Measurements from ENCODE around the gene PKNOX2.

PKNOX2 gene

GRCh38 chr11:125407046-125407445 lies 242.5 kb downstream of the PKNOX2 start:
- TF ChIP-seq CTCF (IDR thresholded peaks at IDR 0.05; ENCODE audit: insufficient read depth, low read length, poor library complexity, severe bottlenecking), result no peak
- Histone ChIP-seq H3K36me3 (ENCODE audit: control insufficient read depth, insufficient read depth, low read length) (no peaks in the 10 kb centered on the region), H3K4me3 (replicated peaks; ENCODE audit: low read depth, low read length) (no peak overlapping the region), H3K27me3 (replicated peaks; ENCODE audit: control insufficient read depth, insufficient read depth, low read length) (no peaks in the 10 kb centered on the region; the same call in none of the 2 replicates)
- DNase-seq (ENCODE audit: extremely low read depth, insufficient read length), result no peak

- no peak overlapping the region for H3K4me3 ChIP-seq (replicated peaks; ENCODE audit: low read depth, low read length)
- no peaks in the 10 kb centered on the region; the same call in none of the 2 replicates for H3K27me3 ChIP-seq (replicated peaks; ENCODE audit: control insufficient read depth, insufficient read depth, low read length)
- DNase-seq (ENCODE audit: extremely low read depth, insufficient read length), result no peak
- no peak for TF ChIP-seq CTCF (IDR thresholded peaks at IDR 0.05; ENCODE audit: insufficient read depth, low read length, poor library complexity, severe bottlenecking)
- H3K36me3 ChIP-seq (ENCODE audit: control insufficient read depth, insufficient read depth, low read length), result no peaks in the 10 kb centered on the region
Measured at GRCh38 chr11:125408311-125408711, 243.8 kb downstream of the PKNOX2 start.

GRCh38 chr11:125410091-125410490 lies 245.5 kb downstream of the PKNOX2 start:
- DNase-seq (ENCODE audit: extremely low read depth, insufficient read length), result no peak
- no peak for TF ChIP-seq CTCF (IDR thresholded peaks at IDR 0.05; ENCODE audit: insufficient read depth, low read length, poor library complexity, severe bottlenecking)
- no peaks in the 10 kb centered on the region; the same call in none of the 2 replicates for H3K27me3 ChIP-seq (replicated peaks; ENCODE audit: control insufficient read depth, insufficient read depth, low read length)
- no peak overlapping the region for H3K4me3 ChIP-seq (replicated peaks; ENCODE audit: low read depth, low read length)
- no peaks in the 10 kb centered on the region for H3K36me3 ChIP-seq (ENCODE audit: control insufficient read depth, insufficient read depth, low read length)

- no peaks in the 10 kb centered on the region; the same call in none of the 2 replicates for H3K27me3 ChIP-seq (replicated peaks; ENCODE audit: control insufficient read depth, insufficient read depth, low read length)
- no peak for DNase-seq (ENCODE audit: extremely low read depth, insufficient read length)
- H3K36me3 ChIP-seq (ENCODE audit: control insufficient read depth, insufficient read depth, low read length), result no peaks in the 10 kb centered on the region
- no peak overlapping the region for H3K4me3 ChIP-seq (replicated peaks; ENCODE audit: low read depth, low read length)
- TF ChIP-seq CTCF (IDR thresholded peaks at IDR 0.05; ENCODE audit: insufficient read depth, low read length, poor library complexity, severe bottlenecking), result no peak
Measured at GRCh38 chr11:125412177-125412496, 247.6 kb downstream of the PKNOX2 start.

GRCh38 chr11:125412509-125412908 lies 248.0 kb downstream of the PKNOX2 start:
- no peak for TF ChIP-seq CTCF (IDR thresholded peaks at IDR 0.05; ENCODE audit: insufficient read depth, low read length, poor library complexity, severe bottlenecking)
- Histone ChIP-seq H3K27me3 (replicated peaks; ENCODE audit: control insufficient read depth, insufficient read depth, low read length) (no peaks in the 10 kb centered on the region; the same call in none of the 2 replicates), H3K4me3 (replicated peaks; ENCODE audit: low read depth, low read length) (no peak overlapping the region), H3K36me3 (ENCODE audit: control insufficient read depth, insufficient read depth, low read length) (no peaks in the 10 kb centered on the region)
- DNase-seq (ENCODE audit: extremely low read depth, insufficient read length), result no peak

- DNase-seq (ENCODE audit: extremely low read depth, insufficient read length), result no peak
- Histone ChIP-seq H3K4me3 (replicated peaks; ENCODE audit: low read depth, low read length) (no peak overlapping the region), H3K27me3 (replicated peaks; ENCODE audit: control insufficient read depth, insufficient read depth, low read length) (no peaks in the 10 kb centered on the region; the same call in none of the 2 replicates), H3K36me3 (ENCODE audit: control insufficient read depth, insufficient read depth, low read length) (no peaks in the 10 kb centered on the region)
- TF ChIP-seq CTCF (IDR thresholded peaks at IDR 0.05; ENCODE audit: insufficient read depth, low read length, poor library complexity, severe bottlenecking), result no peak
Measured at GRCh38 chr11:125413226-125413625, 248.7 kb downstream of the PKNOX2 start.
